ELR (cell line): ENCODE measurements around the gene ATP6V0B.

Source experiments
- DNase-seq: peaks from one replicate; pipeline ENCODE4 v3.0.0-alpha.2; 2015; ENCODE audit warnings: low read depth

The ATP6V0B gene

DNA sequence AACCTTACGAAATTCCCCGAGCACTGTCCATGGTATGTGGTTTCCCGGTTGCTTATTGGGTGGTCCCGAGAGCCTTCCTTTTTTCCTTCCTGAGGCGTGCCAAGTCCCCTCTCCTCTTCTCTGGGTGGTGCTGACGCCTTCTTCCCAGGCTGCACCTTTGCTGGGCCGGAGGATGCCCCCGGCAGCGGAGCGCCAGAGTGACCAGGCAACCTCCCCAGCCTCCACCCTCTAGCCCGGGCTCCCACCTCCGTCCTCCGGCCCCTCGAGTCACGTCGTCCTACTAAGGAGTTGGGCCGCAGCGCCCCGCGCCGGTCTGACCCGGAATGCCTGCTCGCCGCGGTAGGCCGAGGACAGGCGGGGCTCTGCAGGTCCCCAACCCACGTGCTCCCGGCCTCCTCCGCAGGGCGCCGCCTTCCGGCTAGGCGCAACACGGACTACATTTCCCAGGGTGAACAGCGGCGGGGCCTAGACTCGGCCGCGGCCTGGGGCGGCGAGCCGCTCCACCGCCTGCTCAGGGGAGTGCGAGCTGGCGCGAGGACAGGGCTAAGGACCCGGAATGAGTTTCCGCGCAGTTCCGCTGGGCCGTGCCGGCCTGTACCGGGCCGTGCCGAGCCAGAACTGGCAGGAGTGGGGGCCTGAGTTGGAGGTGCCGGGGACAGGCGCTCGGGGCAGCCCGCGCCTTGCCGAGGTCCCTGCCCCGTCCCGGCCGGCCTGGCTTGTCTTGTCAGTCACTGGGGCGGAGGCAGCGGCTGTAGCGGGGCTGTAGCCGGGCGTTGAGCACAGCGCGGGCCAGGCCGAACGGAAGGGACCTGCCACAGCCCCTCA lies 28.3 kb upstream of the ATP6V0B start, which contains the start of gene IPO13:
Gene IPO13, plus strand, starts transcription at position 715 of the 825 bp plus-strand sequence. CDS start 651 bp downstream, outside the sequence.
- peak; percentile 97 for DNase-seq

DNA sequence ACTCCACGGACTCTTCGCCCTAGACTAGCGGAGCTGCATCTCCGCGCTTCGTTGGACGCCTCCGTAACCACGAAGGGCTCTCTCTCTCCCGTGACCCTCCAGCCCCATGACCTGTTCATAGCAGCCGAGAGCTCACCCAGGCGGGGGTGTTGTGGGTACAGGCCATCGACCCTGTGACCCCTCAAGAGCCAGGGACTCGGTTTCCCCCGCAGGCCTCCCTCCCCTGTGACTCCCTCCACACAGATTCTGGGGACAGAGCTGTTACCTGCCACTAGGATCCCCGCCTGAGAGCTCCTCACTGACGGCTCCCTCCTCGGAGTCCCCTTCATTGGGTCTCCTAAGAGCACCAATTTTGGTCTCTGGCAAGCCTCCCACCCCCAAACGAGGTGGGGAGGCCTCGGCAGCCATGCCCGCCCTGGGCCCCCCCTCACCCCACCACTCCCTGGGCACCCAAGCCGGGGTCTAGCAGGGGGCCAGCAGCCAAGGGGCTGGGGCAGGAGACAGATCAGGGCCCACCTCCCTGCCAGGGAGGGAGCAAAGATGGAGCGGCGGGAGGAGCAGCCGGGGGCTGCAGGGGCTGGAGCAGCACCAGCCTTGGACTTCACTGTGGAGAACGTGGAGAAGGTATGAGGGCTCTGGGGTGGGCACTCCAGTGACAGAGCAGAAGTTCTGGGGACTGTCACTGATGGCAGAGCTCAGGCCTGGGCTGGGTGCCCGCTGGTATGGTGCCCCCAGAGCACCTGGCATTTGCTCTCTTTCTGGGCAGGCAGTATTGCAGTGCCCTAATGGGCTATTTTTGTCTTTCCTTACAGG lies 27.5 kb upstream of the ATP6V0B start:
- DNase-seq, result no peak

- no peak for DNase-seq
Measured at GRCh38 chr1:43947874-43948437, 26.8 kb upstream of the ATP6V0B start.

- DNase-seq, result no peak
Measured at GRCh38 chr1:43949678-43950077, 25.1 kb upstream of the ATP6V0B start.

- peak; percentile 58 for DNase-seq
Measured at GRCh38 chr1:43951021-43951985, 23.5 kb upstream of the ATP6V0B start.

DNA sequence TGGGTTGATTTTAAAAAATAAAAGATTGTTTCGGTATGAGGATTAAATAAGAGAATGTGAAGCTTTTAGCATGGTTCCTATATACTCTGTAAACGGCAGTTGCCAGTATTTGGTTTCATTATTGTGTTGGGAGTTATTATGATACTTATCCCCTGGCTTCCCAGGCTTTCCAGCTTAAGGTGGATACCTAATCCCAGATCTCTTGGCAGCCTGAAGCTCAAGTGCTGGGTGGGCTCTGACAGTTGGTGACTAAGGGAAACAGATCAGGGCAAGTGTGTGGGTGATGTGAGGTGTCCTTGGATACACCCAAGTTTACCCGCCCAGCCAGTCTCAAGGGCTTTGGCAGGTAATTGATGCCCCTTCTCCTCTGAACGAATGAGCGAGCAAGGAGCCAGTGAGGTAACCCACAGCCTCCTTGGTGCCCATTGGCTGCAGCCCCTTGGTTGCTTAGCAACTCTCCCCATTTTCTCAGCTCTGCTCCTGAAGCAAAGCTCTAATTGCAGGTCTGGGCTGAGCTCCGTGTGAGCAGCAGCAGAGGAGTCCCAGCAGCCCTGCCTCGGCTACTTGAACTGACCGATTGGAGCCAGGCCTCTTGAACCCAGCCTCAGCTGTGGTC lies 21.9 kb upstream of the ATP6V0B start:
- no peak for DNase-seq

GRCh38 chr1:43953361-43953760 lies 21.4 kb upstream of the ATP6V0B start:
- no peak for DNase-seq

DNA sequence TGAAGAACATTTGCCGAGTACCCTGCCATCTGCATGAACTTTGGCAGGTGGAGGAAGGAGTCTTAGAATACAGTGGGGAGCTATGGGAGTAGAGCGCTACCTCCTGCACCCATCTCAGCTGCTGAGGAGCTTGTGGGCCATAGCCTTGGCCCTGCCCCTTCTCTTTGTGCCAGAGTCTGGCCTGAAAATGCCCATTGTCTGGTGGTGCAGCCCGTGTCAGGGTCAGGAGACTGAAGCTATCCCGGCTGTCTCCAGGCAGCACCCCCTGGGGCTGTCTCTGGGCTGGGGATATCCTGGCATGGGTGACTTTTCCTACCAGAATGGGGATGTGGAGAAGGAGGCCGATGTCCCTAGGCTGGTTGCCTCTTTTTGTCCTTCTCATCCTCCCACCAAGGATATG lies 20.7 kb upstream of the ATP6V0B start:
- DNase-seq, result no peak

DNA sequence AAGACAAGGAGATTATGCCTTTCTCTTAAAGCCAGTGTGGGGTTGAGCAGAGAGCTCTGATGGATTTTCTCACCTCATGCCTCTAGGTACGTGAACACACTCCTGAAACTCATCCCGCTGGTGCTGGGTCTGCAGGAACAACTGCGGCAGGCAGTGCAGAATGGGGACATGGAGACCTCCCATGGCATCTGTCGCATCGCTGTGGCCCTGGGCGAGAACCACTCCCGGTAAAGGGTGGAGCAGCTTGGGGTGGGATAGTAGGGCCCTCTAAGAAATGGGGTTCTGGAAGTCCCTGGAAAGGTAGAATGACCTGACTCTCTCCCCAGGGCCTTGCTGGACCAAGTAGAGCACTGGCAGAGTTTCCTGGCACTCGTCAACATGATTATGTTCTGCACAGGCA lies 18.5 kb upstream of the ATP6V0B start:
- DNase-seq, result no peak

DNA sequence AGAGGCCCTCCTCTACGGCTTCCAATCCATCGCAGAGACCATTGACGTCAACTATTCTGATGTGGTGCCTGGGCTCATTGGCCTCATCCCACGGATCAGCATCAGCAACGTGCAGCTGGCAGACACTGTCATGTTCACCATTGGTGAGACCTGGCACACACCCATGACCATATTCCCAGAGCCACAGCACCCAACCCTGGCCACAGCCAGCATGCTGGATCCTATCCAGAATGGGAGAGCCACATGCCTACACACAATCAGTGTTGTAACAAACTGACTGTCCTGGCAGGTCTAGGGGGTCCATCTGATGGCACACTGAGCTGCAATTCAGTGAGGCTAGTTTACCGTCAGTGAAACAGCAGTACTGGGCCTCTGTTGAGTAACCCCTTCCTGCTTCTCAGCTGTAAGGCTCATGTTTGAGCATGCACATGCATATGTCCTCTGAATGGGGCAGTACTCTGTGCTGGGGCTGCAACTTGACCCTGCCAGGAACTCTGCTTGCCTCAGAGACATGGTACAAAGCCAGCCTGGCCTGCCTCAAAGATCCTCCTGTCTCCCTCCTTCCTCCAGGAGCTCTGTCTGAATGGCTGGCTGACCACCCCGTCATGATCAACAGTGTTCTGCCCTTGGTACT lies 17.2 kb upstream of the ATP6V0B start:
- DNase-seq, result no peak

GRCh38 chr1:43958351-43959255 lies 16.2 kb upstream of the ATP6V0B start:
- no peak for DNase-seq

DNA sequence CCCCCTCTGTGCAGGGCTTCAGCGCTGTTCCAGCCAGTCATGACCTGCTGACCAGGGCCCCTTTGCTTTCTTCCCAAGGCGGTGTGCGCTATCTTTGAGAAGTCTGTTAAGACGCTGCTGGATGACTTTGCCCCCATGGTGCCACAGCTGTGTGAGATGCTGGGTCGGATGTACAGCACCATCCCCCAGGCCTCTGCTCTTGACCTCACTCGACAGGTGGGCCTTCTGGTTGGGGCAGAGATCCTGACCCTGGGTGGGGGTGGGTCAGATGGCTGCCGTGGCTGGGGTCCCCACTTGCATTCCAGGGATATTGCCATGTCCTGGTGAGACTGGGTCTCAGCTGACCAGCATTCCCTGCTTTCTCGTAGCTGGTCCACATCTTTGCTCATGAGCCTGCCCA lies 14.0 kb upstream of the ATP6V0B start:
- no peak for DNase-seq

GRCh38 chr1:43961692-43962091 lies 13.1 kb upstream of the ATP6V0B start:
- DNase-seq, result no peak

GRCh38 chr1:43962324-43962723 lies 12.4 kb upstream of the ATP6V0B start:
- DNase-seq, result no peak

DNA sequence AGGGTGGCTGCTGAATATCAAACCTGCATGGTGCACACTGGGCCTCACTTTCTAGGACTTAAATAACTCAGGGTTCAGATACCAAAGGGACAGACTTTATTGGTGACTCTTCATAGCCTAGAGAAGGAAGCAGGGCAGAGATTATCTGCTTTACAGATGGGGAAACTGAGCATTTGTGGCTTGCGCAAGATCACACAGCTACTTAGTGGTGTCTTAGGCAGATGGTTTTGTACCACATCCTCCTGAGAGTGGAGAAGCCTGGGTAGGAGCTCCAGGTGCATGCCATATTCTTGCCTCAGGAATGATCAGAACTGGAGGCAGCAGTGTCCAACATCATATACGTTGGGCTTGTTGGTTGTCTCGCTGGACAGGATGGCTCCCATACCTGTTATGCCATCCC lies 11.8 kb upstream of the ATP6V0B start:
- DNase-seq, result no peak

DNA sequence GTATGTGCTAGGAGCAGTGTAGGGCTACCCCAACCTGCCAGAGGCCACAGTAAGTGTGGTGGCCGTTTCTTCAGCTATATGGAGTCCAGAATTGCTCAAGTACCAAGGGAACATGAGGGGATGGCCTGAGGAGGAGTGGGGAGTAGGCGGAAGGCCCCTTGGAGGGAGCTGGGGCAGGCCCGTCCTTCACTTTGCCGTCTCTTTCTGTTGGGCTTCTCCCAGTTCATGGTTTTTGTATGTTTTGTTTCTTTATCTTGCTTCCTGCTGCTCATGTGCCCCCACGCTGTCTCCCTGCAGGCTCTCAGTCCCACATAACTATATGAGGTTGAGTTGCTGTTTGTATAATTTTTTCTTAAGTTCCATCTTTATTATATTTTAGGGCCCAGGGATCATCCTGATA lies 10.9 kb upstream of the ATP6V0B start:
- DNase-seq, result no peak

DNA sequence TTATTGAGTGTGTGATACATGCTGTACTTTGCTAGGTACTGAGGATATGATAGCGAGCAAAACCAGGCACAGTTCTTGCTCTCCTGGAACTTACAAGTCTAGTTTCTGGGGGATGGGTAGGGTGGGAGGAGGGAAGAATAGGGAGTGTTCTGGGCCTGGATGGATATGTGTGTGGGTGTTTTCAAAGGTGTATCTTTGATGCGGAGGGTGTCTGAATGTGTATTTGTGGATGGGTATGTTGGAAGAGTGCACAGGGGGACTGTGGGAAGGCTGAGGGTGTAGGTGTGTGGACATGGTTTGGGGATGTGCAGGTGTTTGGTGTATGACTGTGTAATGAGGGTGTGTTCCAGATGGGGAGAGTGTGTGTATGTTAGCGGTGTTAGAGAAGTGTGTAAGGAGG lies 9.4 kb upstream of the ATP6V0B start:
- no peak for DNase-seq

GRCh38 chr1:43968348-43968948 lies 6.3 kb upstream of the ATP6V0B start:
- peak; percentile 51 for DNase-seq

- no peak for DNase-seq
Measured at GRCh38 chr1:43969416-43969745, 5.4 kb upstream of the ATP6V0B start.
